ENCODE results near the gene TBX1. TPM values are rescaled to one million over a fixed set of nuclear protein-coding genes. Genes with fewer than 3 reads are reported as not detected.

TBX1 gene
- total RNA-seq, 1 donor from 2014 or later = 6.8 TPM

GRCh38 chr22:19816372-19817119 lies 56.0 kb downstream of the TBX1 start:
- DNase-seq (ENCODE audit: low read depth) (no peak), FAIRE-seq (no peak)
- peaks cover 6% of the 10 kb centered on the region for H3K27me3 Mint-ChIP-seq (ENCODE audit: low read depth, unreplicated experiment)
- H3K9me3 ChIP-seq (ENCODE audit: insufficient read depth, low read depth, low read length) = no peaks in the 10 kb centered on the region
- H3K27ac Mint-ChIP-seq (ENCODE audit: unreplicated experiment) = no peak overlapping the region
- H3K4me3 Mint-ChIP-seq (ENCODE audit: unreplicated experiment) = no peak overlapping the region
- H3K4me1 Mint-ChIP-seq (ENCODE audit: low read depth, unreplicated experiment) = peaks cover 2% of the 10 kb centered on the region
- peaks cover under 1% of the 10 kb centered on the region for H3K4me1 ChIP-seq (ENCODE audit: insufficient read depth, low read length)
- peaks cover 13% of the 10 kb centered on the region for H3K36me3 Mint-ChIP-seq (ENCODE audit: low read depth, unreplicated experiment)
- no peaks in the 10 kb centered on the region for H3K27me3 ChIP-seq (ENCODE audit: insufficient read depth, low read length)
- H3K4me3 ChIP-seq (ENCODE audit: insufficient read depth, low read depth, low read length) = no peak overlapping the region
- no peaks in the 10 kb centered on the region for H3K9me3 Mint-ChIP-seq (ENCODE audit: unreplicated experiment)
- no peaks in the 10 kb centered on the region for H3K79me2 ChIP-seq (ENCODE audit: insufficient read depth, low read length)
- no peak overlapping the region for H3K9ac ChIP-seq (ENCODE audit: low read length)
- H3K4me2 ChIP-seq (ENCODE audit: low read length) = no peak overlapping the region
- H3K36me3 ChIP-seq (ENCODE audit: insufficient read depth, low read length) = no peaks in the 10 kb centered on the region
- no peak overlapping the region for H2AFZ ChIP-seq (ENCODE audit: low read depth, low read length)
- TF ChIP-seq CTCF (IDR thresholded peaks at IDR 0.05; ENCODE audit: insufficient read depth, low read depth, low read length) (no peak), EZH2 (IDR thresholded peaks at IDR 0.05; ENCODE audit: insufficient read depth, low read length) (no peak)
- H3K27ac ChIP-seq (ENCODE audit: low read depth, low read length) = no peak overlapping the region
- H4K20me1 ChIP-seq (ENCODE audit: insufficient read depth, low read length) = peaks cover 5% of the 10 kb centered on the region

Other genes starting within 250 kb of the TBX1 start
- not detected in 2 replicates for gene CLDN5, start 236.4 kb upstream of the TBX1 start, total RNA-seq
- gene SEPTIN5, start 46.3 kb upstream of the TBX1 start, total RNA-seq = 7.3 and 8.6 TPM in 2 replicates
- 0.95 and 2.8 TPM in 2 replicates for gene GP1BB, start 37.2 kb upstream of the TBX1 start, total RNA-seq
- gene GNB1L, start 94.1 kb downstream of the TBX1 start, total RNA-seq = 10.4 and 14.3 TPM in 2 replicates
- gene RTL10, start 94.1 kb downstream of the TBX1 start, total RNA-seq = 33.6 and 43.0 TPM in 2 replicates
- 116 and 120 TPM in 2 replicates for gene COMT, start 181.0 kb downstream of the TBX1 start, total RNA-seq
- 19.8 and 25.7 TPM in 2 replicates for gene TXNRD2, start 181.0 kb downstream of the TBX1 start, total RNA-seq

All from astrocyte (in vitro differentiated cells and primary cell).